AG04449 (cell line): Measurements from ENCODE around the gene RTL10.

Source experiments
- CTCF ChIA-PET: fragments of 350-600 bp; formaldehyde crosslinking; extraction: SDS; loops from one replicate; lab custom pipeline; 2021; ENCODE audit warnings: antibody characterized with exemption; lab: Yijun Ruan, JAX
- POLR2A ChIA-PET: fragments of 400-600, 350-600 bp; formaldehyde crosslinking; extraction: SDS; loops from one replicate; lab custom pipeline; 2020; ENCODE audit warnings: antibody characterized with exemption, inconsistent platforms; lab: Yijun Ruan, JAX
- DNase-seq: peaks from one replicate; pipeline ENCODE4 v3.0.0-alpha.2; 2010; ENCODE audit warnings: low read depth, low spot score
- H3K4me3 ChIP-seq: 2 replicates; pipeline ENCODE4 v1.5.1; 2011; ENCODE audit warnings: low read depth, mild to moderate bottlenecking, control low read depth, low read length
- TF ChIP-seq, protein P1 (sequence below): IDR thresholded peaks from one replicate; pipeline ENCODE4 v1.5.1; 2011; ENCODE audit warnings: mild to moderate bottlenecking, moderate library complexity, low read length, control low read depth, inconsistent platforms; ENCODE audit not compliant: insufficient read depth; ENCODE audit errors: missing control alignments

Gene RTL10

DNA sequence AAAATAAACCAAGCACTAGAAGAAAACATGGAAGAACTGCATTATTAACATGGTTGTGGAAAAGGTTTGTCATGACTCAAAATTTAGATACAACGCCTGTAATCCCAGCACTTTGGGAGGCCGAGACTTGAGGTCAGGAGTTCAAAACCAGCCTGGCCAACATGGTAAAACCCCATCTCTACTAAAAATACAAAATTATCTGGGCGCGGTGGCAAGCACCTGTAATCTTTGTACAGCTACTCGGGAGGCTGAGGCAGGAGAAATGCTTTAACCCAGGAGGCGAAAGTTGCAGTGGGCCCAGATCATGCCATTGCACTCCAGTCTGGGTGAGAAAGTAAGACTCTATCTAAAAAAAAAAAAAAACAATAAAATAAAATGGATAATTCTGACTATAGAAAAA is 23.7 kb downstream of the RTL10 start:
- DNase-seq: no peak
- ChIA-PET POLR2A (no interaction called here), CTCF (interaction anchor here (1.5 kb wide), 1 partner anchor 79 kb away, joined by 3 read pairs; no protein-coding TSS in a partner anchor)
- H3K4me3 ChIP-seq: no peak overlapping the region
- TF ChIP-seq, protein P1, sequence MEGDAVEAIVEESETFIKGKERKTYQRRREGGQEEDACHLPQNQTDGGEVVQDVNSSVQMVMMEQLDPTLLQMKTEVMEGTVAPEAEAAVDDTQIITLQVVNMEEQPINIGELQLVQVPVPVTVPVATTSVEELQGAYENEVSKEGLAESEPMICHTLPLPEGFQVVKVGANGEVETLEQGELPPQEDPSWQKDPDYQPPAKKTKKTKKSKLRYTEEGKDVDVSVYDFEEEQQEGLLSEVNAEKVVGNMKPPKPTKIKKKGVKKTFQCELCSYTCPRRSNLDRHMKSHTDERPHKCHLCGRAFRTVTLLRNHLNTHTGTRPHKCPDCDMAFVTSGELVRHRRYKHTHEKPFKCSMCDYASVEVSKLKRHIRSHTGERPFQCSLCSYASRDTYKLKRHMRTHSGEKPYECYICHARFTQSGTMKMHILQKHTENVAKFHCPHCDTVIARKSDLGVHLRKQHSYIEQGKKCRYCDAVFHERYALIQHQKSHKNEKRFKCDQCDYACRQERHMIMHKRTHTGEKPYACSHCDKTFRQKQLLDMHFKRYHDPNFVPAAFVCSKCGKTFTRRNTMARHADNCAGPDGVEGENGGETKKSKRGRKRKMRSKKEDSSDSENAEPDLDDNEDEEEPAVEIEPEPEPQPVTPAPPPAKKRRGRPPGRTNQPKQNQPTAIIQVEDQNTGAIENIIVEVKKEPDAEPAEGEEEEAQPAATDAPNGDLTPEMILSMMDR: no peak

DNA sequence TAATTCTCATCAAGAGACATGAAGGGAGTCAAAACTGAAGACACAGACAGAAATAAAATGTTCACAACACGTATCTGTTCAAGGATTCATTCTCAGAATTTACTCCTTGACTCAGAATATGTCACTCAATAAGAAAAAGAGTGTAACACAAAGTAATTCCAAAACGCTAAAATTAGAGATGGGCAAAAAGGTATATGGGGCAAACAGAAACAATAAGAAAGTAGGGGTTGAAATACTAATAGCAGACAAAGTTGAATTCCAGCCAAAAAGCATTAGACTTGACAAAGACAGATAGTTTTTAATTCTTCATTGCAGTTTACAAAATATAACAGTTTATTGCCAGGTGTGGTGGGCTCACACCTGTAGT is 26.7 kb downstream of the RTL10 start:
- TF ChIP-seq, protein P1: no peak
- CTCF ChIA-PET: no interaction called here
- POLR2A ChIA-PET: no interaction called here
- H3K4me3 ChIP-seq: no peak overlapping the region
- DNase-seq: no peak

DNA sequence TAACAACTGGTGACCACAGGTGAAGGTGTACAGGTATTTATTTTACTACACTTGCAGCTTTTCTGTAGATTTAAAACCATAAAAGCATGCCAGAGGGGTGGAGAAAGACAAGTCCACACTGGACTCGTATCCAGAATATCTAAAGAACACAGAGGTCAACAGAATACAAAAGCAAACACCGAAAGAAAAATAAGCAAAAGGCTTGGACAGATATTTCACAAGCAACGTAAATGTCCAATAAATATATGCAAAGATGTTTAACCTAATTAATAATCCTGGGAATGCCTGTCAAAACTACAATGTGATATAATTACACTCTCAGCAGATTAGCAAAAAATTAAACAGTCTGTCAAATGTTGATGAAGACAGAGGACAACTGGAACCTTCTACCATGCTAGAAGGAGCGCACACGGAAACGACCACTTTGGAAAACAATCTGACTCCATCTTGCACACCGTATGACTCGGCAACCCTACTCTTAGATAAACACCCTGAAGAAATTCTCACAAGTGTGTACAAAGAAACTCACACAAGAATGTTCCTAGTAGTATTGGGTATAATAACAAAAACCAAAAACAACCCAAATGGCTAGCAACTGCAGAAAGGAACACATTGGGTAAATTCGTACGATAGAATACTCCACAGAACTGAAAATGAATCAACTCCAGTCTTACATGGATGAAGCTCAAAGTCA is 27.2 kb downstream of the RTL10 start:
- TF ChIP-seq, protein P1: no peak
- H3K4me3 ChIP-seq: no peak overlapping the region
- CTCF ChIA-PET: no interaction called here
- DNase-seq: no peak
- POLR2A ChIA-PET: no interaction called here

DNA sequence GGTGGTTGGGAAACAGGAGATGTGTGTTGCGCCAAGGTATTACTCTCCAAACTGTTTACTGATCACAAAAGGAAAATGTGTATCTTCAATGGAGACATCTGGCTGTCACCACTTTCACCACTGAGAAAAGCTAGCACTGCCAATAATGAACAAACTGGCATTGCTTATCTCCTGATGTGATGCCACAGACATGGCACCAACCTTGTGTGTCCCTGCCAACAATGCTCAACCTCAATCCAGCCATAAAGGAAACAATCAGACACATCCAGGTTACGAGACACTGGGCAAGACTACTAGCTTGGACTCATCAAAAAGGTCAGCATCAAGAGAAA is 28.1 kb downstream of the RTL10 start:
- POLR2A ChIA-PET: no interaction called here
- TF ChIP-seq, protein P1: no peak
- no peak overlapping the region for H3K4me3 ChIP-seq
- CTCF ChIA-PET: no interaction called here
- no peak for DNase-seq

DNA sequence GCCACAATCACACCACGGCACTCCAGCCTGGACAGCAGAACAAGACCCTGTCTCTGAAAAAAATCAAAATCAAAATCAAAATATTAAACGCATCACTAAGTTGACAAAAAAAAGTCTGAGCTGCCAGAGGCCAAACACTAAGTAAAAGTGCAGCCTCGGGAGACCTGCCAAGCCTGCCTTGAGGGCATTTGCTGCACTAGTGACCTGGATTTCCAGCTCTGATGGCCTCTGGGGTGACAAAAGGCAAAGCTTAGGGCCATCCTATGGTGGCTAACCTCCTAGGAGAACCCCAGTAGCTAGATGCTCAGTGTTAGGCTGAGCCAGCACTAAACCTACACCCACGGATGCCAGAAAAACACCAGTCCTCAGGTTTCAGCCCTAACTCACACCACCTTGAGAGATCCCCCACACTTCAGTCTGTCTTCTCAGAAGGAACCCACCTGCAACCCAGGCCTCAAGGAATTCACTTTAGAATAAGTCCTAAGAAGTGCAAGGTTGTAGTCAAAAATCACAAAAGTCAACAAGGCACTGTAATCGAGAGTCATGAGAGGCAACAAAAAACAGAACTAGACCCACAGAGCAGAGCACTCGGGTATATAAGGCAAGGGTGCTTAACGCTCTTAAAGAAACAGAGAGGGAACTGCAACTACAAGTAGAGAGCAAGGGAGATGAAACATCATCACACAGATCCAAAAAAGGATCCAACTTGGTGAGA is 28.6 kb downstream of the RTL10 start:
- H3K4me3 ChIP-seq: no peak overlapping the region
- TF ChIP-seq, protein P1: no peak
- no peak for DNase-seq
- ChIA-PET POLR2A (no interaction called here), CTCF (no interaction called here)

DNA sequence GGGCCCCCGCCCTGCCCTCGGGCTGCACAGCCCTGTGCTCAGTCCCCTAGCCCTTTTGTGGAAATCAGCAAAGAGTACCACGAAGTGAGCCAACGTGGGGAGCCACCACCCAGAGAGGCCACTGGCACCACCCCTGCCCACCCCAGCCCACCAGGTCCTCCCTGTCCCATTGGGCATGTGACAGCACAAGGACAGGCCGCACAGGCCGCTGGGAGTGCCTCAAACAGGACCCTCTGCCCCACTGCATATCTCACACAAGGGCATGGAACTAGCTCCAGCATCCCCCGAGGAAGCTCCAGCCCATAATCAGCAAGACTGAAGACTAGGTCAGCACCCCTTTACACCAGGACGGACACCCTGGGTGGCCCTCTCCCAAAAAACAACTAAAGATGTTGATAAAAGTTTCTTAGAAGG is 29.7 kb downstream of the RTL10 start:
- no peak overlapping the region for H3K4me3 ChIP-seq
- POLR2A ChIA-PET: no interaction called here
- TF ChIP-seq, protein P1: no peak
- no peak for DNase-seq
- CTCF ChIA-PET: no interaction called here
